GM19467 (cell line): ENCODE data around the gene PCNT.
A peak's percentile ranks its signal among the peaks of the same experiment; 100 is the strongest.
"Not testable (repeated sequence)": the region's sequence is repeated elsewhere in the genome, so short reads cannot be mapped to it uniquely, and the experiment has no call there.

Experiments
- ATAC-seq: cut with Tn5 transposase; IDR thresholded peaks from one replicate; pipeline ENCODE4 v1.9.1; 2021; ENCODE audit warnings: mild to moderate bottlenecking, moderate library complexity; ENCODE audit not compliant: unreplicated experiment

PCNT gene

GRCh38 chr21:46356494-46357334 is 32.8 kb downstream of the PCNT start:
- no peak for ATAC-seq

GRCh38 chr21:46357335-46357604 is 33.3 kb downstream of the PCNT start:
- no peak for ATAC-seq

GRCh38 chr21:46357684-46358425 is 33.9 kb downstream of the PCNT start:
- no peak for ATAC-seq

GRCh38 chr21:46361176-46361575 is 37.2 kb downstream of the PCNT start:
- no peak for ATAC-seq

GRCh38 chr21:46361935-46362334 is 38.0 kb downstream of the PCNT start:
- ATAC-seq: no peak

- no peak for ATAC-seq
These were observed 39.0 kb downstream of the PCNT start for GRCh38 chr21:46362946-46363345.

- no peak for ATAC-seq
These were observed 39.7 kb downstream of the PCNT start for GRCh38 chr21:46363698-46364097.

GRCh38 chr21:46366091-46366490 is 42.1 kb downstream of the PCNT start:
- ATAC-seq: no peak

GRCh38 chr21:46366561-46366960 is 42.6 kb downstream of the PCNT start:
- no peak for ATAC-seq

- no peak for ATAC-seq
These were observed 43.0 kb downstream of the PCNT start for GRCh38 chr21:46366966-46367365.

GRCh38 chr21:46368533-46369285 is 44.8 kb downstream of the PCNT start:
- peak; percentile 50 for ATAC-seq

- no peak for ATAC-seq
These were observed 45.7 kb downstream of the PCNT start for GRCh38 chr21:46369520-46370235.

- no peak for ATAC-seq
These were observed 47.5 kb downstream of the PCNT start for GRCh38 chr21:46371204-46372013.

GRCh38 chr21:46372014-46372485 is 48.1 kb downstream of the PCNT start:
- ATAC-seq: no peak

GRCh38 chr21:46372947-46373346 is 49.0 kb downstream of the PCNT start:
- ATAC-seq: not testable (repeated sequence)

- ATAC-seq: no peak
These were observed 50.9 kb downstream of the PCNT start for GRCh38 chr21:46374761-46375389.

GRCh38 chr21:46375560-46376230 is 51.7 kb downstream of the PCNT start:
- no peak for ATAC-seq

GRCh38 chr21:46376231-46376628 is 52.3 kb downstream of the PCNT start:
- no peak for ATAC-seq

GRCh38 chr21:46376856-46377453 is 53.0 kb downstream of the PCNT start:
- ATAC-seq: no peak
